NCI-H226 (cell line): Measurements from ENCODE around the gene HAO2.
"Not testable (repeated sequence)": the region's sequence is repeated elsewhere in the genome, so short reads cannot be mapped to it uniquely, and the experiment has no call there.

Source experiments
- DNase-seq: peaks from one replicate; pipeline ENCODE4 v3.0.0-alpha.2; 2015

HAO2 gene

DNA sequence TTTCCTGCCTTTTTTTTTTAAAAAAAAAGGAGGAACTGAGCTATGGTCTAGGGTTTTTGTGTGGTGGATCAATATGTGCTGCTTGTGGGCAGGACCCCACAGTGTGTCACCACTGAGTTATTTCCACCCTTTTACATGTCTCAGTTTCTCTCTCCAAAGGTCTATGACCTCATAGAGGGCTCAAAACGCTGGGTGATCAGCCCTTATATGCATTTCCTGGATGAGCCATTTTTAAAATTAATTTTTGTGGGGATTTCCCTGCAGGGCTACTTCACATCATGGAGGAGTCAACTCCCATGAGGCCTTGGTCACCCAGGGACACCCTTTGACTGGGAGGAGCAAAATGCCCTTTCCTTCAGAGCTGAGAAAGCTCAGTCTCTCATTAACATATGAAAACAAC, 20.7 kb upstream of the HAO2 start:
- DNase-seq = no peak

DNA sequence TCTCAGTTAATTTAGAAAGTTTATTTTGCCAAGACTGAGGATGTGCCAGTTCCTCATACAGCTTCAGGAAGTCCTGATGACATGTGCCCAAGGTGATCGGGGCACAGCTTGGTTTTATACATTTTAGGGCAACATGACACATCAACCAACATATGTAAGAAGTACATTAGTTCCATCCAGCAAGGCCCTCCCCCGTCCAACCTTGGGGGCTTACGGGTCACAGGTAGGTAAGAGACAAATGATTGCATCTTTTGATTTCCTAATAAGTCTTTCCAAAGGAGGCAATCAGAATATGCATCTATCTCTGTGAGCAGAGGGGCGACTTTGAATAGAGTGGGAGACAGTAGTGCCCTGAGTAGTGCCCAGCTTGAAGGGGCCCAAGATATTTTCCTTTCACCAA, 19.6 kb upstream of the HAO2 start:
- DNase-seq = no peak

DNA sequence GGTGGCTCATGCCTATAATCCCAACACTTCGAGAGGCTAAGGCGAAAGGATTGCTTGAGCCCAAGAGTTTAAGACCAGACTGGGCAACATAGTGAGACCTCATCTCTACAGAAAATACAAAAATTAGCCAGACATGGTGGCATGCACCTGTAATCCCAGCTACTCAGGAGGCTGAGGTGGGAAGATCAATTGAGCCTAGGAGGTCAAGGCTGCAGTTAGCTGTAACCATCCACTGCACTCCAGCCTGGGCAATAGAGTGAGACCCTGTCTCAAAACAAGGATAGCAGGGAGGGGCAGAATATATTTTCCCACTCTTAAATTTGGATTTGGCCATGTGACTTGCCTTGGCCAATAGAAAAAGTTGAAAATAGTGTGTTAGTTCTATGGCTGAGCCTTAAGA, 17.7 kb upstream of the HAO2 start:
- DNase-seq = not testable (repeated sequence)

DNA sequence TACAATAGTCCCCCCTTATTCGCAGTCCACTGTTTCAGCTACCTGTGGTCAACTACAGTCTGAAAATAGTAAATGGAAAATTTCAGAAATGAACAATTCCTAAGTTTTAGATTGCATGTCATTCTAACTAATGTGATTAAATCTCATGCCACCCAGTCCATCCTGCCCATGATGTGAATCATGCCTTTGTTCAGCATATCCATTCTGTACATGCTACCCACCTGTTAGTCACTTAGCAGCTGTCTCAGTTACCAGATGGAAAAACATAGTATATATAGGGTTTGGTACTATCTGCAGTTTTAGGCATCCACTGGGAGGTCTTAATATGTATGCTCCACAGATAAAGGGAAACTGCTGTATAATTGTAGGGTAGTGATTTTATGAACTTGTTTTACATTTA, 16.6 kb upstream of the HAO2 start:
- no peak for DNase-seq

DNA sequence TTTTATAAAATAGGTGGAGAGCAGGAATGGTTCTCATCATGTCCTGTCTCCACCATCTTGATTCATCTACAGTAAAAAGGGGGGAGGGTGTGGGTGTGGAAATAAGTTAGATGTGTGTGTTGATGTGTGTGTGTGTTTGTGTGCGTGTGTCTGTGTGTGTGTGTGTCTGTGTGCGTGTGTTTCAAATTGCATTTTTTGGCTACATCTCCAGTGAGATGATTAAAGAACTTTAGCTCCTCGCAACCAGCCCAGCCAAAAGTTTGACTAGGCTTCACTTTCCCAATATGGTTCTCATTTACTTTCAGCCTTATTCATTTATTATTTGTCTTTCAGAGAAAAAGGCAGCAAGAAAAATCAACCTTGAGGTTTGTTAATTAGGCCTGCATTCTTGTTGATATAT, 14.7 kb upstream of the HAO2 start:
- DNase-seq = no peak

DNA sequence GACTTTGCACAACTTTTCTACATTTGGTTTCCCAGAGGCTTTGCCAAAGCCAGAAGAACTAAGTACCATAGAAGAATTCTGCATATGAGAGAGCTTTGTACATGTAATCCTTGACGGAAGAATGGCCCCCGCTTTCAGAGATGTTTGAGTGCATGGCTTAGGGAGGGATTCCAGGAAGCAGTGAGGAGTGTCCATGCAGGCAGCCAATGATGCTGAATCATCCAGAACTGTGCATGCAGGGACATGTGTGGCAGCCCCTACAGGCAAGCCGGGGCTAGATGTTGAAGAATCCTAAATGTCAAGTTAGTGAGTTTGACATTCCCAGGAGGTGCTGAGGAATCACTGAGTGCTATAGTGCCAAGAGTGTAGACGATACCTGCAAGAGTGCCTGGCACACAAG, 9.9 kb upstream of the HAO2 start:
- no peak for DNase-seq

DNA sequence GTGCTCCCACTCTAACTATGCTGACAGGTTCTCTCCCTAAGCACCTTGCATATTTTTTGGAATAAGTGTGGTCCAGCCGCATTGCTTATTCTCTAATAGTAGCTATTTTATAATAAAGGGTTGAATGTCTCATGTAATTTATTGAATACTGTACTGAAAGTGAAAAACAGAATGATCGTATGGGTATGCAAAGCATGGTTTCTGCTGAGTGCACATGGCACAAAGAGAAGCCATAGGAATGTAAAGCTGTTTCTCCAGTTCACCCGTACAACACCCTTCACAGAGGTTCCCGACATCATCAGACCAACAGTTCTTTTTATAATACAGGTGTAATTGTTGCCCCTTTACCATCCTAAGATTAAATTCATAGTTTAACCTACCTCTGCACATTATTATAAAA, 8.9 kb upstream of the HAO2 start:
- no peak for DNase-seq

DNA sequence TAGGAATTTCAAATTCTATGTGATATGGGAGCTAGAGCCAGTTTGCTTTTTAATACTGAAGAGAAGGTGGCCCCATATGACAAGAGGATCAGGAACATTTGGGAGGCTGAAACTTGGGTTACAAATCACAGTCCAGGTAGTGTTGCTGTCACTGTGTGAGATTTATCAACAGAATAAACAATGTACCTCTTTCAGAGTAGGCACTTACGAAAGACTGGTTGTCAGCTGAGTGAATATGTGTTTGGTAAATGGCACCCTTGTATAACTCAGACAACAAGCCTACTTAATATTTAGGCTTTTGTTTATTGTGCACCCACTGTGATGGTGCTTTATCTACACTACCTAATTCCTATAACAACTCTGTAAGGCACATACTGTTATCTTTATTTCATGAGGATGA, 7.4 kb upstream of the HAO2 start:
- no peak for DNase-seq

DNA sequence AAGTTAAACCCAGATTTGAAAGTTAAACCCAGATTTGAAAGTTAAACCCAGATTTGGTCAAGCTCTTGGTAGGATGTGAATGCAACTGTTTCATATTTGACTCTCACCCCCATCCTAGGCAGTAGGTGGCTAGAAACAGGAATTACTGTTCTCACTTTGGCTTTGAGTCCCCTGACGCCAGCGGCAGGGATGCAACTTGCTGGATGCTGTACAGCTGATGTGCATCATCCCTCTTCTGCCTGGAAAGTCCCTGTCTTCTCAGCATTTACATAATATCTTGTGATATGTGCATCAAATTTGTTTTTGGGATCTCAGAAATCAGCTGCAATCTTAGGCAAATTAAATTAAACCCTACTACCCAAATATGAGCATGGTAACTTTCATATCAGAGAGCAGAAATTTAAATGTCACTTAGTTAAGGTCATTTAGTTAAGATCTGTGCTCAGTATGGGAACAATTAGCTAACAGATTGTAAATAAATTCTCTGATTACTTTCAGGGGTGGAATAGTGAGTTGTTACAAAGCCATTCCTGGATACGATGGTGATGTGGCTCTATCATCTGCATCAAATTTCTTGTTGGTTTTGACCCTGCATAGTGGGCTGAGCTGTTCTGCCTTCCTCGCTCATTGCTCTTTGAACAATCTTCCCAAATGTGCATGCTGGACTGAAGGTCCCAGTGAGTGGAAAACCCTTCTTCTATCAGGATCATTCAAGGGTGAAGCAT, 6.8 kb upstream of the HAO2 start:
- no peak for DNase-seq

DNA sequence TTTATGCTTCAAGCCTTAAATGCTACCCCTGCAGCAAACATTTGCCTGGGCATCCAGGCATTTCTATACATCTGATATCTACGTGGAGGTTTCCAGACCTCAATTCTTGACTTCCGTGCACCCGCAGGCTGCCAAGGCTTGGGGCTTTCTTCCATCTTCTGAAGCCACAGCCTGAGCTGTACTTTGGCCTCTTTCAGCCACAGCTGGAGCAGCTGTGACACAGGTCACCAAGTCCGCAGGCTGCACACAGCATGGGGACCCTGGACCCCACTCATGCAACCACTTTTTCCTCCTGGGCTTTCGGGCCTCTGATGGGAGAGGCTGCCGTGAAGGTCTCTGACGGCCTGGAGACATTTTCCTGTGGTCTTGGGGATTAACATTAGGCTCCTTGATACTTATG, 5.4 kb upstream of the HAO2 start:
- no peak for DNase-seq

DNA sequence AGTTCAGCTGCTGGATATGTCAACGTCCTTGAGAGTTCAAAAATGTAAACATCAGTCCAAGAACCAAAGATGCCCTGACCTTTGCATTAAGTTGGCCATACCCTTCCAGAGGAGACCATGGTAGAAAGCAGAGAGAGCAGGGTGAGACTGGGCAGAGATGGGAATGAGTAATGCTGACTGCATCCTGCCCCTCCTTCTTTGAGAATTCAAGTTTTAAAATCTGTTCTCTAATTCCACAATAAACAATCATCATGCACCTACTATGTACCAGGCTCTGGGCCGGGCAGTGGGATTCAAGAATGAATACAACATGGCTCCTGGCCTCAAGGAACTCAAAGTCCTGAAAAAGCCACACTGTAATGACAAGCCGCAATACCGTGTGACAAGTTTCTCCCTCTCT, 3.9 kb upstream of the HAO2 start:
- DNase-seq = peak; percentile 25

DNA sequence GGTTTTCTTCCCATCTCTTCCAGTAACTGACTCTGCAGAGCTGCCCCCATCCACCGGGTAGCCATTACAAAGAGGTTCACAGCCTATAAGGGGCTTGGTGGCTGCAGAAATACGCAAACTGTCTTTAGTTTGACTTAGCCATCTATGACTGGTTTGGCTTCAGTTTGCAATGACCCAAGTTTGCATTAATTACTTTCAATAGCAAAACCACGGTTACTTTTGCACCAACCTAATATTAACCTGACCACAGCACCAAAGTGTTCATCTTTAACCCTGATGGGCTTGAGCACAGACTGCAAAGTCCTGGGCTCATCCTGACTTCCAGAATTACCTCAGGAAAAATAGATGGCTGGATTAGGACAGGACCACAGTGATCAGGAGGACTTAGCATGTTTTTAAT, 2.2 kb upstream of the HAO2 start:
- no peak for DNase-seq

DNA sequence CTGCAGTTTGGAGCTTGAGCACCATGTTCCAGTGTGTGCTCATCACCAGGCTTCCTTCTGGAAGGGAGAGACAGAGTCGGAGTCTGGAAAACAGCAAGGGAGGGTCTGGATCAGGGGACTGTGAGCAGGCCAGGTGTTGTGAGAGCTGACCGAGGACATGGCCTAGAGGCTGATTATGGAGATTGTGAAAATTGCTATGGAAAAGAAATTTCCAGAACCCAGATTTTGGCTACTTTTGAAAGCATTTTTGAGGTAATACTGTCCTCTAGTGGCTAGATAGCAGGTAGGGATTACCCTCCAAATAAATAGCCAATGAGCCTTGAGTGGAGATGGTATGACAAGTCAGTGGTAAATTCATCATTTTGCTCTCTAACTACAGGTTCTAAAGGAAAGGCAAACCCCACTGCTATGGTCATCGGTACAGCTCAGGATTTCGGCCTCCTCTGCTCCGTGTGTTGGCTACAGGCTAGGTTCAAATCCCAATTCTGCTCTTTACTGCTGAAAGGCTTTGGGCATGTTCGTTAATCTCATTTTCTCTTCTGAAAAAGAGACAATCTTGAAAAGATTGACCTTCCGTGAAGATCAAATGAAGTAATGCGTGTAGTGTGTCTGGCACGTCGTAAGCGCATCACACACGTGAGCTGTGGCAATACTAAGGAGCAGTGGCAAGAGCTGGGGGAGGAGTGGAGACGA, 1.0 kb upstream of the HAO2 start:
- peak; percentile 15 for DNase-seq

DNA sequence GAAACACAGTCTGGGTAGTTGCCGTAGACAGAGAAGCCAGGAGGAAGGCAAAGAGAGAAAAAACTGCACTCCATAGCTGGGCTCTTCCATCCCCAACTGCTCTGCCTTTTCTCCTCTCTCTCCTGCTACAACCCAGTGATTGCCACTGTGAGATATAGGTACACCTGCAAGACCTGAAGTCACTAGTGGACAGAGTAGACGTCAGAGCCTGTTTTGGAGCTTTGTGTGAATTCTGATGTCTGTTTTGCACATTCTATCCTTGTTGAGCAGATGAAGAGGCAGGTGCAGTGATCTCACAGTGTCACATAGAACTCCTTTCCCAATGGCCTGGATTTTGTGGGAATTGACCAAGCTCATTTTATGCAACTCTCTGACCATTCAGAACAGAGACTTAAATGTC, 2.2 kb downstream of the HAO2 start:
- no peak for DNase-seq

DNA sequence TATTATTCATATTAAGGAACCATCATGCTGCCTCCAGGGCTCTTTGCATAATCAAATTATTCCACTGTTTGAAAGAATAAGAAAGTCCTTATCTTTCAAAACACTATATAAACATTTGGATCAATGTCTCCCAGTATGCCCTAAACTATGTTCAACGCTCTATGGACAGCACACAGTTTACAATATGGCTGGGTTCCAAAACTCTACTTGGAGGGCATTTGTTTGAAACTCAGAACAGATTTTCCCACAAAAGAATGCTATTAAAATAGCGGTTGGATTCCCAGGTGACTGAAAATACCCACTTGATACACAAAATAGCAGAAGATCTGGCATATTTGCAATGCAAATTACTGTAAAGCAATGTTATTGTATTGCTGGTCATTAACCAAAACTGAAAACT, 3.2 kb downstream of the HAO2 start:
- DNase-seq = no peak

DNA sequence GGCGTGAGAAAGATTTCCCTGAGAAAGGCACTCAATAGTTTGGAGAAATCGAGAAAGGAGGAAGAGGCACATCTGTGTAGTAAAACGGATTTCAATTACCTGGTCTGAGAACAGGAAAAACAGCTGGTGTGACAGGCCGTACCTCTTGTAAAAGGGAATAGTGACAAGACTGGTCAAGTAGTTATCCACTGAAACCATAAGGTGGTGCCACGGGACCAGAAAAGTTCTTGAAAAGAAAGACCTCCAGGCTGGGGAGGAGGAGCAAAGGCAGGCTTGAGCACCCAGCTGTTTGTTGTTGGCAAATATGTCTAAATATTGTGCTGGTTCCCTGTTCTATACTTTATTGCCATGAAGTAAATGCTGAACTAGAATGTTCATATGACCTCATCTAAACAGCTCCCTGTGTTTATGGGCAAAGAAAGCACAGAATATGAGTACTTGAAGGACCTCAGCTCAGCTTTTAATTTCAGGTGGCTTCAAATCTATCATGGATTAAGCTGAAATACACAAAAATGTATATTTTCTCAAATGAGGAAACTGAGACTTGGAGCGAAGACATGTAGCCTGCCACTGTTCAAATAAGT, 4.0 kb downstream of the HAO2 start:
- peak; percentile 10 for DNase-seq

DNA sequence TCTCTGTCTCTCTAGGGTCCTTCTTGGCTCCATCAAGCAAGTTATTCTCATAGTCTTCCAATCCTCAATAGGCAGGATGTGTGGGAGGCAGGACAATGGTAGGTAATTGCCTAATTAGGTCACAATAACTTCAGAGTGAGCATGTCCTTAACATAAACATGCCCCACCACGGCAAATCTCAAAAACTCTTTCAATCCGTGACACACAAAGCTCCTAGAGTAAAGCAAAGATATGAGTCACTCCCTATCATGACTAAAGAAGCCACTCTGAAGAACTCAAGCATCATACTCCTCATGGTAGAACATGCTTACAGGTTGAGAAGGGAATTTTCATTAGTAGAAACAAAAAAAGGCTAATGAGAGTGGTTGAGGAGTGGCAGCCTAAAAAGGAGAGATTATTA, 4.9 kb downstream of the HAO2 start:
- DNase-seq = peak; percentile 32

DNA sequence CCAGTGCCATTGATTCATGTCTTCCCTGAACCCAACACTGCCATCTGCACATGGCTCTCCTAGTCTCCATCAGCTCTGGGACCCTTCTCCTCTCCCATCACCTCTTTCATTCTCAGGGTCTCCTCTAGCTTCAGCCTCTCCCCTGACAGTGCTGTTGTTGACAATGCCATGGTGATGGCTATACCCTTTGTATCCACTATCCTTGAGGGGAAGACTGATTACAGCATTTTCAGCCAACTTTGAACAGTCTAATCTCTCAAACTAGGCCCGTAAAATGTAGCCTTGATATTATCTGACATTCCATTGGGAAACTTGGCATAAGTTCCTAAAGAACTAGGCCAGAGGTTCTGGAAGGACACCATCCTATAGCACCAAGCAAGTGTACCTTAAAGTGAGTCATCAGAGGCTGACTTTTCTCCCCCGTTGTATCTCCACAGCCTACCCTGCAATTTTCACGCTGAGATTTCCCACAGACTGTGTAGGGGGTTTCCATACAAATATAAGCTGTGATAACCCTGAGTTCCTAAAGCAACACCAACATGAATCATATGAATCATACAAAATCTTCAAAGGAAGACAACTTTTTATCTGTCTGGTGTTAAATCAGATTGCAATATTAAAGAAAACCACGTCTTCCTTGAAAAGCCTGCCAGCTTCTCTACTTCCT, 5.8 kb downstream of the HAO2 start:
- DNase-seq = peak; percentile 86

DNA sequence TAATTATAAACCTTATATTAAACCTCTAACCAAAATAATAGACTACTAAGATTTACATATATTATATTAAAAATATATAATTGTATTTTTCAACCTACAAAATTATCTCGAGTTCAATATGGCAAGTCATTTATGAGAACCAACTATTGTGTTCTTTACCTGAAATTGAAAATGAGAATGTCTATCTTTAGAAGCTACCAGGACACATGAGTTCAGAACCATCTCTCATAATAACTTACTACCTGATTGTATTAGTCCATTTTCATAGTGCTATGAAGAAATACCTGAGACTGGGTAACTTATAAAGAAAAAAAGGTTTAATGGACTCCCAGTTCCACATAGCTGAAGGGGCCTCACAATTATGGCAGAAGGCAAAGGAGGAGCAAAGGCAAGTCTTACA, 6.8 kb downstream of the HAO2 start:
- DNase-seq = no peak

DNA sequence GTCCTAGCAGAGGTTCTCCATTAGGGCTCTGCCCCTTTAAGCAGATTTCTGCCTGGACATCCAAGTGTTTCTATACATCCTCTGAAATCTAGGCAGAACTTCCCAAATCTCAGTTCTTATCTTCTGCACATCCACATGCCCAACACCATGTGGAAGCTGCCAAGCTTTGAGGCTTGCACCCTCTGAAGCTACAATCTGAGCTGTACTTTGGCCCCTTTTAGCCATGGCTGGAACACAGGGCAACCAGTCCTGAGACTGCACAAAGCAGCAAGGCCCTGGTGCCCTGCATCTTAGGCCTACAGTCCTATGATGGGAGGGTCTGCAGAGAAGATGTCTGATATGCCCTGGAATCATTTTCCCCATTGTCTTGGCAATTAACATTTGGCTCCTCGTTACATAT, 8.0 kb downstream of the HAO2 start:
- no peak for DNase-seq

DNA sequence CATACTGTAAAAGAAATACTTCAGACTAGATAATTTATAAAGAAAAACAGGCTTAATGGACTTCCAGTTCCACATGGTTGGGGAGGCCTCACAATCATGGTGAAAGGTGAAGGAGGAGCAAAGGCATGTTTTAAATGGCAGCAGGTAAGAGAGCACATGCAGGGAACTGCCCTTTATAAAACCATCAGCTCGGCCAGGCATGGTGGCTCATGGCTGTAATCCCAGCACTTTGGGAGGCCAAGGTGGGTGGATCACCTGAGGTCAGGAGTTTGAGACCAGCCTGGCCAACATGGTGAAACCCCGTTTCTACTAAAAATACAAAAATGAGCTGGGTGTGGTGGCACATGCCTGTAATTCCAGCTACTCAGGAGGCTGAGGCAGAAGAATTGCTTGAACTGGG, 9.0 kb downstream of the HAO2 start:
- not testable (repeated sequence) for DNase-seq

DNA sequence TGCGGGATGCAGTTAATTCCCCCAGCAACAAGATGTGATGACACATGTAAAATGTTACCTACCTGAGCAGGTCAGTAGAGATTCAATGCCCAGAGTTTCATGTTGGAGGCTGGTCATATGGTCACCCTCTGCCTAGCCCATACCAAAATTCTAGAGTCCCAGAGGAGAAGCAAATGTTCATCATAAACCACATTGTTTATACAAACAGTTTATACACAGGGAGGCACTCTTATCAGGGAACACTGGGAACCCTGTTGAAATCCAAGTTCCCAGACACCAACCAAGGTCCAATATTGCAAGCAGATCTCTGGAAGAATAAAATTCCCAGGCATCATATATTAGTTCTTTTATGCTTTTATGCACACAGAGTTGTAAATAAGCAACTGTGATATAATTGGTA, 10.5 kb downstream of the HAO2 start:
- DNase-seq = no peak

DNA sequence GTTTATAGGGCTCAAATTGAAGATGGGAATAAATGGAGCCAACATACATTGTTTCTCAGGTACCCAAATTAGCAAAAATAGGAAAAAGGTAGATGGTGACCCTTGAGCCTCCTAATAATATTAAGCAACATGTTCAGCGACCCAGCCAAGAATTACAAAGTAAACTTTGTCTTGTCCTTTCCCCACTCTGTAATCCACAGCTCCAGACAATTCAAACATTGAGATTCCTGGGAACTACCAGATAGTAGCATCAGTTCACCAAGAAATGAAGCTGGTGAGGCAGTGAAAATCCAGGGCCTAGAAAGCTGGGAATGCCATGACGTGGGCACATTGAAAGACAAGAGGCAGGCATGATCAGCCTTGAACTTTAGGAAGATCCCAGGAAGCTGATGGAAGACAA, 11.7 kb downstream of the HAO2 start:
- DNase-seq = no peak
